Measurements from ENCODE around the gene CDHR5.

DNA sequence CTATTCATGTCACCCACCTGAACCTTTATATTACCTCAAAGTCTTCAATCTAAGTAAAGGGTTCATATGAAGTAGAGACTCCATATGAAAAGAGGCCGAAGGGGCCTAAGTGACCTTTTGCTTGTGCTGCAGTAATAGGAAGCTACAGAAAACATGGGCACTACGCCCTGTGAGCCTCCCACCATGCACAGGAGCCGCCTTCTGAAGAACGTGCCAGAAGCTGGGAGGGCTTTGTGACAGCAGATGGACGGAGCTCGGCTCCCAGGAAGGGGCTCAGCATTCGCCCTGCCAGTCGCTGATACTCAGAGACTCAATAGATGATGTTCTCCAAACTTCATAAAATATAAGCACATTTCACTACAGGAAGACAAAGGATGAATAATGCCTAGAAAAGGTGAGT lies 49.1 kb upstream of the CDHR5 start:
- TF ChIP-seq, protein P1, sequence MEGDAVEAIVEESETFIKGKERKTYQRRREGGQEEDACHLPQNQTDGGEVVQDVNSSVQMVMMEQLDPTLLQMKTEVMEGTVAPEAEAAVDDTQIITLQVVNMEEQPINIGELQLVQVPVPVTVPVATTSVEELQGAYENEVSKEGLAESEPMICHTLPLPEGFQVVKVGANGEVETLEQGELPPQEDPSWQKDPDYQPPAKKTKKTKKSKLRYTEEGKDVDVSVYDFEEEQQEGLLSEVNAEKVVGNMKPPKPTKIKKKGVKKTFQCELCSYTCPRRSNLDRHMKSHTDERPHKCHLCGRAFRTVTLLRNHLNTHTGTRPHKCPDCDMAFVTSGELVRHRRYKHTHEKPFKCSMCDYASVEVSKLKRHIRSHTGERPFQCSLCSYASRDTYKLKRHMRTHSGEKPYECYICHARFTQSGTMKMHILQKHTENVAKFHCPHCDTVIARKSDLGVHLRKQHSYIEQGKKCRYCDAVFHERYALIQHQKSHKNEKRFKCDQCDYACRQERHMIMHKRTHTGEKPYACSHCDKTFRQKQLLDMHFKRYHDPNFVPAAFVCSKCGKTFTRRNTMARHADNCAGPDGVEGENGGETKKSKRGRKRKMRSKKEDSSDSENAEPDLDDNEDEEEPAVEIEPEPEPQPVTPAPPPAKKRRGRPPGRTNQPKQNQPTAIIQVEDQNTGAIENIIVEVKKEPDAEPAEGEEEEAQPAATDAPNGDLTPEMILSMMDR (IDR thresholded peaks at IDR 0.05) = no peak
- TF ChIP-seq POLR2A (IDR thresholded peaks at IDR 0.05) = no peak
- TF ChIP-seq EP300 (IDR thresholded peaks at IDR 0.05) = no peak

Data from ovary (tissue), 3 donors.